H7 (cell line): ENCODE measurements around the gene NLRP8. TPM values are rescaled to one million over a fixed set of nuclear protein-coding genes. Genes with fewer than 3 reads are reported as not detected.
"Not testable (repeated sequence)": the region's sequence is repeated elsewhere in the genome, so short reads cannot be mapped to it uniquely, and the experiment has no call there.

Experiments used
- DNase-seq: peaks from one replicate; pipeline ENCODE4 v3.0.0; 2012
- H3K27me3 ChIP-seq: 2 replicates; pipeline ENCODE4 v1.6.0; 2011; ENCODE audit warnings: mild to moderate bottlenecking, low read length; ENCODE audit not compliant: control insufficient read depth, insufficient read depth
- H3K36me3 ChIP-seq: replicated peaks from 2 replicates; pipeline ENCODE4 v1.5.1; 2011; ENCODE audit warnings: low read length; ENCODE audit not compliant: control insufficient read depth, insufficient read depth
- H3K4me3 ChIP-seq: 2 replicates; pipeline ENCODE4 v1.5.1; 2011; ENCODE audit warnings: low read depth, mild to moderate bottlenecking, control low read depth, low read length, moderate library complexity; ENCODE audit not compliant: insufficient read depth
- total RNA-seq: library from RNA; depleted of rRNA; stranded (reverse); fragments of >200 nt; shearing (Covaris generic); gene quantifications from 2 replicates; pipeline ENCODE4 v1.2.3, GENCODE V29; 2014; rRNA removed

Gene NLRP8
- total RNA-seq, 1 experiment from 2014 or later, result not detected

DNA sequence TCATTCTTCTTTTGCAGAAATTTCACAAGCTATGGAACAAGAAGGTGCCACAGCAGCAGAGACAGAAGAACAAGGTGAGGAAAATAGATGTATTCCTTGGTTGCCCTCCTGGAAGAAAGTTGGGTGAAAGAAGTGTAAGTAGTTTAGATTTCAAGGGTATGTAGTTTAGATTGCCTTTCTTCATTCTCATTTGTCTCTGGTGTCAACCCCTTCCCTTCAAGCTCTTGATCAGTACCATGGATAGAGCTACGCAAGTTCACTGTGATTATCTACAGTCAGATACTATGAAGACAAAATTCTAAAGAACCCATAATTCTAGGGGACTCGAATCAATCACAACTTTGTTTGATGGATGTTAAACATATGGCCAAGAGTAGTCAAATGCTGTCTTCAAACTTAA is 71.7 kb downstream of the NLRP8 start:
- H3K36me3 ChIP-seq, H3K27me3 ChIP-seq, DNase-seq, H3K4me3 ChIP-seq: not testable (repeated sequence)

DNA sequence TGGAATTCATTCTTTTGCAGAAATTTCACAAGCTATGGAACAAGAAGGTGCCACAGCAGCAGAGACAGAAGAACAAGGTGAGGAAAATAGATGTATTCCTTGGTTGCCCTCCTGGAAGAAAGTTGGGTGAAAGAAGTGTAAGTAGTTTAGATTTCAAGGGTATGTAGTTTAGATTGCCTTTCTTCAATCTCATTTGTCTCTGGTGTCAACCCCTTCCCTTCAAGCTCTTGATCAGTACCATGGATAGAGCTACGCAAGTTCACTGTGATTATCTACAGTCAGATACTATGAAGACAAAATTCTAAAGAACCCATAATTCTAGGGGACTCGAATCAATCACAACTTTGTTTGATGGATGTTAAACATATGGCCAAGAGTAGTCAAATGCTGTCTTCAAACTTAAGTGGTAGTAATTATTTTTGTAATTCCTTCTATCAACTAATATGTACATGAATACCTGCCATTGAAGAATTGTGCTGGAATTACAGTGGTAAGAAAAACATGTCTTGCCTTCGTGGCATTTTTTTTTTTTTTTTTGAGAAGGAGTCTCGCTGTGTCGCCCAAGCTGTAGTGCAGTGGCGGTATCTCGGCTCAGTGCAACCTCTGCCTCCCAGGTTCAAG is 72.8 kb downstream of the NLRP8 start:
- H3K4me3 ChIP-seq, H3K27me3 ChIP-seq: not testable (repeated sequence)

DNA sequence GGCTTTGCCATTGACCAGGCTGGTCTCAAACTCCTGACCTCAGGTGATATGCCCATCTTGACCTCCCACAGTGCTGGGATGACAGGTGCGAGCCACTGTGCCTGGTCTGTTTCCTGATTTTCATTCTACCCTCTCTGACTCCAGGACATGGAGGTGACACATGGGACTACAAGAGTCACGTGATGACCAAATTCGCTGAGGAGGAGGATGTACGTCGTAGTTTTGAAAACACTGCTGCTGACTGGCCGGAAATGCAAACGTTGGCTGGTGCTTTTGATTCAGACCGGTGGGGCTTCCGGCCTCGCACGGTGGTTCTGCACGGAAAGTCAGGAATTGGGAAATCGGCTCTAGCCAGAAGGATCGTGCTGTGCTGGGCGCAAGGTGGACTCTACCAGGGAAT is 79.1 kb downstream of the NLRP8 start:
- H3K27me3 ChIP-seq, result no peaks in the 10 kb centered on the region
- no peaks in the 10 kb centered on the region for H3K36me3 ChIP-seq
- no peak overlapping the region for H3K4me3 ChIP-seq
- no peak for DNase-seq

More for the DNA sequence above, 72.8 kb downstream of the NLRP8 start:
- H3K36me3 ChIP-seq, DNase-seq: not testable (repeated sequence)

Other genes starting within 250 kb of the NLRP8 start
- not detected in 2 replicates for gene NLRP9, start 209.4 kb upstream of the NLRP8 start, total RNA-seq
- gene RFPL4A, start 188.7 kb upstream of the NLRP8 start, total RNA-seq, result not detected in 2 replicates
- gene RFPL4AL1, start 178.7 kb upstream of the NLRP8 start, total RNA-seq, result not detected in 2 replicates
- gene NLRP11, start 115.8 kb upstream of the NLRP8 start, total RNA-seq, result not detected in 2 replicates
- not detected in 2 replicates for gene NLRP4, start 111.3 kb upstream of the NLRP8 start, total RNA-seq
- not detected in 2 replicates for gene NLRP13, start 15.5 kb upstream of the NLRP8 start, total RNA-seq
- not detected in 2 replicates for gene NLRP5, start 38.9 kb downstream of the NLRP8 start, total RNA-seq
- 84.2 and 95.4 TPM in 2 replicates for gene ZNF787, start 173.5 kb downstream of the NLRP8 start, total RNA-seq
- 60.9 and 63.4 TPM in 2 replicates for gene ZNF444, start 193.5 kb downstream of the NLRP8 start, total RNA-seq
- not detected in 2 replicates for gene GALP, start 228.2 kb downstream of the NLRP8 start, total RNA-seq
- gene ZSCAN5B, start 250.0 kb downstream of the NLRP8 start, total RNA-seq, result not detected in 2 replicates